ENCODE results near the gene MAPK8IP1.

DNA sequence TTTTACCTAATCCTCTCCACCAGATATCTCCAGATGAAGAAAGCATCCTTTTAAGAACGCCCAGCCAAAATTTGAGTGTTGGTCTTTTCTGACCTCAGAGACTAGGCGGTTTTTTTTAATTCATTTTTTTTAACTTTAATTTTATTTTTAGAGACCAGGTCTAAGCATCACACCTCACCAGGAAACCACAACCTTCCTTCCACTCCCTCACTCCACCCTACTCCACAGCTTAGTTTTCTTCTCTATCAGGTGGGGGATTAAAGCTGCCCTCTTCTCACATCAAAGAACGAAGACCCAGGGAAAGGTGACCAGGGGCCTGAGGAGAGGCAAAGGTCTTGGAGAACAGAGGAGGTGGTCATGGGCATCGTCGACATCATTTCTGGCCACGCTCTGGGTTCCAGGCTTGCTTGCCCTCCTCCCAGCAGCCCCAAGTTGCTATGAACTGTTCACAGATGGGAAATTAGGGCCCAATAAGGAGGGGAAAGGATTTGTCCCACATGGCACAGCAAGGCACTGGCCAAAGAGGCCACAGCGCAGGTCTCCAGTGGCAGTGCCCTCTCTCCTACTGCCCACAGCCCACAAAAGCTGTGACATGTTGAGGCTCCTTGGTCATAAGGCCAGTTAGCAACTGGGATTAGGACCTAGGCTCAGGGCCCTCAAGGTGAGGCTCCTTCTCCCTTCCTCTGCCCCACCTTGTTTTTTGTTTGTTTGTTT lies 33.7 kb downstream of the MAPK8IP1 start:
- TF ChIP-seq POLR2A (IDR thresholded peaks at IDR 0.05): no peak
- TF ChIP-seq, protein P1, sequence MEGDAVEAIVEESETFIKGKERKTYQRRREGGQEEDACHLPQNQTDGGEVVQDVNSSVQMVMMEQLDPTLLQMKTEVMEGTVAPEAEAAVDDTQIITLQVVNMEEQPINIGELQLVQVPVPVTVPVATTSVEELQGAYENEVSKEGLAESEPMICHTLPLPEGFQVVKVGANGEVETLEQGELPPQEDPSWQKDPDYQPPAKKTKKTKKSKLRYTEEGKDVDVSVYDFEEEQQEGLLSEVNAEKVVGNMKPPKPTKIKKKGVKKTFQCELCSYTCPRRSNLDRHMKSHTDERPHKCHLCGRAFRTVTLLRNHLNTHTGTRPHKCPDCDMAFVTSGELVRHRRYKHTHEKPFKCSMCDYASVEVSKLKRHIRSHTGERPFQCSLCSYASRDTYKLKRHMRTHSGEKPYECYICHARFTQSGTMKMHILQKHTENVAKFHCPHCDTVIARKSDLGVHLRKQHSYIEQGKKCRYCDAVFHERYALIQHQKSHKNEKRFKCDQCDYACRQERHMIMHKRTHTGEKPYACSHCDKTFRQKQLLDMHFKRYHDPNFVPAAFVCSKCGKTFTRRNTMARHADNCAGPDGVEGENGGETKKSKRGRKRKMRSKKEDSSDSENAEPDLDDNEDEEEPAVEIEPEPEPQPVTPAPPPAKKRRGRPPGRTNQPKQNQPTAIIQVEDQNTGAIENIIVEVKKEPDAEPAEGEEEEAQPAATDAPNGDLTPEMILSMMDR (IDR thresholded peaks at IDR 0.05): no peak

Measured in adrenal gland (tissue), 5 donors.